HL-60 (cell line): Measurements from ENCODE around the gene SYT9.

Experiments
- DNase-seq, 2 experiments: peaks; one replicate each; pipeline ENCODE4 v3.0.0-alpha.2; 2010 to 2020; ENCODE audit warnings: low read depth in 1 of 2, low spot score in 1 of 2
- H3K27ac ChIP-seq: fragments of 250-450 bp; sonication (Bioruptor Pico); replicated peaks from 2 replicates; pipeline ENCODE4 v1.5.1; 2020; ENCODE audit warnings: mild to moderate bottlenecking, moderate library complexity
- H3K27me3 ChIP-seq: fragments of 250-450 bp; sonication (Bioruptor Pico); 2 replicates; pipeline ENCODE4 v1.5.1; 2021; ENCODE audit warnings: mild to moderate bottlenecking, moderate library complexity; ENCODE audit not compliant: insufficient read depth, poor library complexity, severe bottlenecking
- H3K4me3 ChIP-seq: replicated peaks from 2 replicates; pipeline ENCODE4 v1.5.1; 2011; ENCODE audit warnings: mild to moderate bottlenecking, control low read depth, low read length; ENCODE audit not compliant: insufficient read depth
- CTCF ChIP-seq: IDR thresholded peaks from one replicate; pipeline ENCODE4 v1.5.1; 2011; ENCODE audit warnings: low read length, control low read depth, inconsistent platforms; ENCODE audit not compliant: insufficient read depth
- GABPA ChIP-seq: IDR thresholded peaks from 2 replicates; pipeline ENCODE4 v1.6.1; 2012; ENCODE audit warnings: low read depth
- POLR2AphosphoS5 ChIP-seq: IDR thresholded peaks from 2 replicates; pipeline ENCODE4 v1.6.1; 2012; ENCODE audit warnings: low read depth
- SPI1 ChIP-seq: IDR thresholded peaks from 2 replicates; pipeline ENCODE4 v1.6.1; 2012; ENCODE audit warnings: low read depth, mild to moderate bottlenecking, borderline replicate concordance
- TF ChIP-seq, protein P1 (sequence below): IDR thresholded peaks from 2 replicates; pipeline ENCODE4 v1.6.1; 2012; ENCODE audit warnings: low read depth; ENCODE audit not compliant: insufficient replicate concordance

The SYT9 gene

GRCh38 chr11:7430496-7430895 is 178.8 kb downstream of the SYT9 start:
- no peak overlapping the region for H3K27ac ChIP-seq
- DNase-seq = no peak
- peaks cover 3% of the 10 kb centered on the region for H3K27me3 ChIP-seq
- no peak overlapping the region for H3K4me3 ChIP-seq
- TF ChIP-seq, protein P1, sequence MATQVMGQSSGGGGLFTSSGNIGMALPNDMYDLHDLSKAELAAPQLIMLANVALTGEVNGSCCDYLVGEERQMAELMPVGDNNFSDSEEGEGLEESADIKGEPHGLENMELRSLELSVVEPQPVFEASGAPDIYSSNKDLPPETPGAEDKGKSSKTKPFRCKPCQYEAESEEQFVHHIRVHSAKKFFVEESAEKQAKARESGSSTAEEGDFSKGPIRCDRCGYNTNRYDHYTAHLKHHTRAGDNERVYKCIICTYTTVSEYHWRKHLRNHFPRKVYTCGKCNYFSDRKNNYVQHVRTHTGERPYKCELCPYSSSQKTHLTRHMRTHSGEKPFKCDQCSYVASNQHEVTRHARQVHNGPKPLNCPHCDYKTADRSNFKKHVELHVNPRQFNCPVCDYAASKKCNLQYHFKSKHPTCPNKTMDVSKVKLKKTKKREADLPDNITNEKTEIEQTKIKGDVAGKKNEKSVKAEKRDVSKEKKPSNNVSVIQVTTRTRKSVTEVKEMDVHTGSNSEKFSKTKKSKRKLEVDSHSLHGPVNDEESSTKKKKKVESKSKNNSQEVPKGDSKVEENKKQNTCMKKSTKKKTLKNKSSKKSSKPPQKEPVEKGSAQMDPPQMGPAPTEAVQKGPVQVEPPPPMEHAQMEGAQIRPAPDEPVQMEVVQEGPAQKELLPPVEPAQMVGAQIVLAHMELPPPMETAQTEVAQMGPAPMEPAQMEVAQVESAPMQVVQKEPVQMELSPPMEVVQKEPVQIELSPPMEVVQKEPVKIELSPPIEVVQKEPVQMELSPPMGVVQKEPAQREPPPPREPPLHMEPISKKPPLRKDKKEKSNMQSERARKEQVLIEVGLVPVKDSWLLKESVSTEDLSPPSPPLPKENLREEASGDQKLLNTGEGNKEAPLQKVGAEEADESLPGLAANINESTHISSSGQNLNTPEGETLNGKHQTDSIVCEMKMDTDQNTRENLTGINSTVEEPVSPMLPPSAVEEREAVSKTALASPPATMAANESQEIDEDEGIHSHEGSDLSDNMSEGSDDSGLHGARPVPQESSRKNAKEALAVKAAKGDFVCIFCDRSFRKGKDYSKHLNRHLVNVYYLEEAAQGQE = no peak
- TF ChIP-seq SPI1 (no peak), GABPA (no peak), POLR2AphosphoS5 (no peak), CTCF (no peak)

DNA sequence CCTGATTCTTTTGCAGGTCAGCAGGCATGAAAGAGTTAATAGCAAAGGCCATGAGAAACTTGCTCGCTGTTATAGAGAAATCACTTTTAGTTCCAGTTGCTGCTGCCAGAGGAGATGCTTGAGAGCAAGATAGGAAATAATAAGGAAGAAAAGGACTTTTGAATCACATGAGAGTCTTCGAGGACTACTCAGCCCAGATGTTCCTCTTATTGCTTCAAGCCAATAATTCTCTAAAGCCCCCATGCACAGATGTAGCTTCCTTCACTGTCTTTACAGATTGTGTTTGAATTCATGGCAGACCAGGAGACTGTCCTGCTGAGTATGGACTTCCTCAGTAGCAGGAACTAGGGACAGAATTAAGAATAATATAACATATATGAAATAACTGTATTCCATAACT is 183.5 kb downstream of the SYT9 start:
- DNase-seq = no peak
- TF ChIP-seq, protein P1 = no peak
- TF ChIP-seq CTCF (no peak), POLR2AphosphoS5 (no peak), SPI1 (no peak)
- H3K27ac ChIP-seq = no peak overlapping the region
- H3K4me3 ChIP-seq = no peak overlapping the region
- H3K27me3 ChIP-seq = no peaks in the 10 kb centered on the region

DNA sequence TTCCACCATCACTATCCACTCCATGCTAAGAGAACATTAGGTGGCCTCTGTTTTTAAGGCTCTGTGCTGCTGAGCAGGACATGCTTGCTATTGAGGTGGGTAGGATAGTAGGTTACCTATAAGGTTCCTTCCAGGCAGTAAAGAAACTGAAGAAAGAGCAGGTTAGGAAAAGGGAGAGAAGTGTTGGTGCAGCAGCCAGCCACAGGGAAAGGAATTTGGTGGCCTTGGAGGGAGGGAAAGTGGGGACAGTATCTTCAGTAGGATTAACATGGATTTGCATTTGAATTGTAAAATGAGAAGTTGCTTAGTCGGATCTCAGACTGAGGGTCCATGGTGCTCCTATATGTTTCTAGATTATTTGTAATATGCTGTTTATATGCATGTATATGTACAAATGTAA is 184.4 kb downstream of the SYT9 start:
- Histone ChIP-seq H3K27ac (no peak overlapping the region), H3K27me3 (no peaks in the 10 kb centered on the region), H3K4me3 (no peak overlapping the region)
- DNase-seq = no peak
- TF ChIP-seq, protein P1 = no peak
- no peak for TF ChIP-seq GABPA
- no peak for TF ChIP-seq CTCF
- no peak for TF ChIP-seq SPI1
- no peak for TF ChIP-seq POLR2AphosphoS5
